H1 (cell line): ENCODE results near the gene SVOPL. TPM values are rescaled to one million over a fixed set of nuclear protein-coding genes. Genes with fewer than 3 reads are reported as not detected.

ENCODE experiments used
- CTCF ChIA-PET: fragments of 300-600 bp; sonication (Branson Sonifier 250); formaldehyde crosslinking; loops from one replicate; lab custom pipeline; 2021; ENCODE audit not compliant: partially characterized antibody; lab: Charles Lee
- POLR2A ChIA-PET: fragments of 300-600 bp; sonication (Branson Sonifier 250); formaldehyde crosslinking; loops from one replicate; lab custom pipeline; 2021; ENCODE audit warnings: inconsistent platforms; ENCODE audit not compliant: partially characterized antibody; lab: Charles Lee
- DNase-seq, 2 experiments: peaks; one replicate each; pipeline versions ENCODE4 v3.0.0 to v3.0.0-alpha.2; 2010 to 2022; ENCODE audit warnings: low spot score in 2 of 2, low read depth in 1 of 2, mixed read lengths in 1 of 2
- FAIRE-seq: peaks from 2 replicates; lab custom pipeline; 2011; peaks lifted over from hg19 to GRCh38; lab: Jason Lieb, UNC
- H2AFZ ChIP-seq: 2 replicates; pipeline ENCODE4 v1.8.1; 2012; ENCODE audit warnings: low read length, inconsistent platforms
- H2AK5ac ChIP-seq: 2 replicates; pipeline ENCODE4 v1.6.1; 2013; ENCODE audit warnings: low read depth, low read length
- H2BK120ac ChIP-seq: replicated peaks from 2 replicates; pipeline ENCODE3; 2013; ENCODE audit warnings: low read depth, low read length, inconsistent platforms
- H2BK12ac ChIP-seq: 2 replicates; pipeline ENCODE4 v1.6.1; 2013; ENCODE audit warnings: low read depth, low read length
- H2BK15ac ChIP-seq: 2 replicates; pipeline ENCODE4 v1.6.1; 2013; ENCODE audit warnings: low read length
- H2BK20ac ChIP-seq: 2 replicates; pipeline ENCODE4 v1.6.1; 2013; ENCODE audit warnings: low read length
- H2BK5ac ChIP-seq: 2 replicates; pipeline ENCODE4 v1.6.1; 2013; ENCODE audit warnings: low read depth, low read length
- H3K14ac ChIP-seq: 2 replicates; pipeline ENCODE4 v1.6.1; 2013; ENCODE audit warnings: inconsistent platforms; ENCODE audit not compliant: insufficient read length
- H3K18ac ChIP-seq: 2 replicates; pipeline ENCODE4 v1.6.1; 2013; ENCODE audit warnings: low read length; ENCODE audit errors: extremely low read depth
- H3K23ac ChIP-seq: 2 replicates; pipeline ENCODE4 v1.6.1; 2013; ENCODE audit warnings: inconsistent platforms; ENCODE audit not compliant: insufficient read length
- H3K23me2 ChIP-seq: 2 replicates; pipeline ENCODE4 v1.6.1; 2013; ENCODE audit warnings: low read depth, low read length
- H3K27ac ChIP-seq: 2 replicates; pipeline ENCODE4 v1.6.1; 2011; ENCODE audit warnings: low read depth, low read length, inconsistent platforms
- H3K27me3 ChIP-seq, 4 experiments: replicated peaks in 1 of 4; 1 replicate in 1 of 4; 2 replicates in 3 of 4; pipeline versions ENCODE4 v1.6.1 to v1.8.1; 2011 to 2013; ENCODE audit warnings: low read length in 3 of 4, mild to moderate bottlenecking in 3 of 4, inconsistent platforms in 2 of 4, mixed read lengths in 2 of 4, moderate library complexity in 1 of 4; ENCODE audit not compliant: control insufficient read depth in 3 of 4, insufficient read depth in 3 of 4; ENCODE audit errors: extremely low read depth in 1 of 4
- H3K36me3 ChIP-seq, 4 experiments: 2 replicates each; pipeline versions ENCODE4 v1.6.1 to v1.8.1; 2011 to 2013; ENCODE audit warnings: mild to moderate bottlenecking in 4 of 4, low read length in 3 of 4, moderate library complexity in 2 of 4, control low read depth in 1 of 4, inconsistent platforms in 1 of 4; ENCODE audit not compliant: insufficient read depth in 4 of 4, control insufficient read depth in 2 of 4
- H3K4ac ChIP-seq: replicated peaks from 2 replicates; pipeline ENCODE3; 2013; ENCODE audit warnings: low read length, low read depth, mixed read lengths, inconsistent platforms; ENCODE audit not compliant: insufficient read length
- H3K4me1 ChIP-seq, 4 experiments: replicated peaks in 1 of 4; 1 replicate in 1 of 4; 2 replicates in 3 of 4; pipeline versions ENCODE4 v1.6.1 to v1.8.1; 2011 to 2013; ENCODE audit warnings: low read length in 3 of 4, inconsistent platforms in 2 of 4, mixed read lengths in 1 of 4; ENCODE audit not compliant: insufficient read depth in 4 of 4, control insufficient read depth in 3 of 4
- H3K4me2 ChIP-seq, 2 experiments: 2 replicates each; pipeline versions ENCODE4 v1.6.1 to v1.8.1; 2011 to 2013; ENCODE audit warnings: low read depth in 2 of 2, low read length in 2 of 2, control low read depth in 1 of 2, inconsistent platforms in 1 of 2, mild to moderate bottlenecking in 1 of 2; ENCODE audit not compliant: insufficient read depth in 1 of 2
- H3K4me3 ChIP-seq, 4 experiments: fragments of 200-600, 300-600 bp in 1 of 4; sonication (generic), shearing (Covaris generic), sonication (Bioruptor Twin) in 1 of 4; 2 replicates each; pipeline versions ENCODE4 v1.5.1 to v1.8.1; 2011 to 2016; ENCODE audit warnings: low read length in 4 of 4, low read depth in 3 of 4, control low read depth in 2 of 4, inconsistent platforms in 2 of 4, mild to moderate bottlenecking in 2 of 4, mixed read lengths in 1 of 4, moderate library complexity in 1 of 4; ENCODE audit not compliant: insufficient read depth in 2 of 4; ENCODE audit errors: extremely low read depth in 1 of 4
- H3K56ac ChIP-seq: replicated peaks from 2 replicates; pipeline ENCODE3; 2013; ENCODE audit warnings: low read depth, mild to moderate bottlenecking, mixed read lengths, low read length, inconsistent platforms; ENCODE audit not compliant: insufficient read length
- H3K79me1 ChIP-seq: 2 replicates; pipeline ENCODE4 v1.6.1; 2013; ENCODE audit warnings: low read depth, low read length, control low read depth
- H3K79me2 ChIP-seq, 2 experiments: 2 replicates each; pipeline versions ENCODE4 v1.6.1 to v1.8.1; 2012 to 2013; ENCODE audit warnings: low read length in 2 of 2, mild to moderate bottlenecking in 2 of 2, inconsistent platforms in 1 of 2; ENCODE audit not compliant: insufficient read depth in 2 of 2, control insufficient read depth in 1 of 2
- H3K9ac ChIP-seq, 4 experiments: replicated peaks in 1 of 4; 1 replicate in 1 of 4; 2 replicates in 3 of 4; pipeline versions ENCODE4 v1.6.1 to v1.8.1; 2011 to 2013; ENCODE audit warnings: low read depth in 3 of 4, low read length in 3 of 4, control low read depth in 2 of 4, mild to moderate bottlenecking in 2 of 4, moderate library complexity in 2 of 4, inconsistent platforms in 1 of 4; ENCODE audit errors: extremely low read depth in 1 of 4
- H3K9me3 ChIP-seq, 2 experiments: 2 replicates each; pipeline versions ENCODE4 v1.6.1 to v1.8.1; 2012 to 2013; ENCODE audit warnings: mild to moderate bottlenecking in 2 of 2, moderate library complexity in 2 of 2, control low read depth in 1 of 2, inconsistent platforms in 1 of 2, low read depth in 1 of 2, low read length in 1 of 2, mixed read lengths in 1 of 2; ENCODE audit not compliant: insufficient read depth in 2 of 2
- H4K20me1 ChIP-seq, 2 experiments: replicated peaks in 1 of 2; 2 replicates each; pipeline versions ENCODE3 to v1.8.1; 2011 to 2013; ENCODE audit warnings: inconsistent platforms in 2 of 2, low read length in 2 of 2, mild to moderate bottlenecking in 1 of 2; ENCODE audit not compliant: insufficient read depth in 2 of 2, control insufficient read depth in 1 of 2
- H4K5ac ChIP-seq: 2 replicates; pipeline ENCODE4 v1.6.1; 2013; ENCODE audit warnings: low read length, low read depth, mixed read lengths, inconsistent platforms; ENCODE audit not compliant: insufficient read length
- H4K8ac ChIP-seq: 2 replicates; pipeline ENCODE4 v1.8.0; 2013; ENCODE audit warnings: mild to moderate bottlenecking, moderate library complexity, low read length, inconsistent platforms; ENCODE audit not compliant: insufficient read depth; ENCODE audit errors: extremely low read depth
- H4K91ac ChIP-seq: replicated peaks from 2 replicates; pipeline ENCODE3; 2013; ENCODE audit warnings: low read length, mixed read lengths, inconsistent platforms; ENCODE audit not compliant: insufficient read length
- MAX ChIP-seq: IDR thresholded peaks from 2 replicates; pipeline ENCODE4 v1.6.1; 2012; ENCODE audit warnings: inconsistent platforms
- POLR2AphosphoS5 ChIP-seq: IDR thresholded peaks from 2 replicates; pipeline ENCODE4 v1.6.1; 2011; ENCODE audit warnings: low read depth, low read length
- WGBS, 2 experiments: shearing (Covaris generic) in 1 of 2; methylation state at CpG; one replicate each; pipeline versions ENCODE4 v1.1.6 to v1.1.7; 2013 to 2015; ENCODE audit warnings: low lambda C conversion rate in 2 of 2, mixed read lengths in 2 of 2, inconsistent platforms in 1 of 2, low coverage in 1 of 2, missing lambda C conversion rate in 1 of 2; ENCODE audit not compliant: insufficient replicate concordance in 2 of 2, insufficient coverage in 1 of 2, insufficient read length in 1 of 2; ENCODE audit errors: extremely low coverage in 1 of 2, missing lambda C conversion rate in 1 of 2; 5-methylcytosine and 5-hydroxymethylcytosine counted together
- polyA plus RNA-seq, 7 experiments: library from polyadenylated mRNA; depleted of rRNA in 3 of 7; stranded (reverse) in 5 of 7; unstranded in 2 of 7; fragments of >200 nt in 5 of 7; fragments of 200-250 nt in 2 of 7; gene quantifications; 1 replicate in 5 of 7; 2 replicates in 1 of 7; 4 replicates in 1 of 7; pipeline versions ENCODE4 v1.2.1 to v1.2.3, GENCODE V29; 2011 to 2013; ENCODE audit warnings: missing spikeins in 2 of 7, mixed read lengths in 2 of 7
- total RNA-seq: library from RNA; stranded (reverse); fragmentation: NEBNext Ultra II Directional; extraction: Animal tissue kit (Norgen Biotek cat#: 25700); gene quantifications from 2 replicates; pipeline ENCODE4 v1.2.1, GENCODE V29; 2021

Gene SVOPL
- total and polyA plus RNA-seq, 2 of the 8 experiments (the other 6 are each of a cell fraction or from before 2014, with no cell fraction given): 1.1 to 1.4 TPM

- Histone ChIP-seq H3K56ac (no peak overlapping the region), H2BK20ac (no peak overlapping the region), H2BK5ac (no peak overlapping the region), H4K8ac (no peak overlapping the region), H3K27me3 (no peaks in the 10 kb centered on the region), H2AFZ (no peak overlapping the region), H2AK5ac (no peak overlapping the region), H3K4me1 (no peaks in the 10 kb centered on the region), H2BK120ac (no peak overlapping the region), H3K36me3 (peaks cover 8 to 69% (median 45%) of the 10 kb centered on the region in 4 experiments), H3K9me3 (no peaks in the 10 kb centered on the region), H4K5ac (no peak overlapping the region), H3K14ac (no peak overlapping the region), H4K20me1 (no peaks in the 10 kb centered on the region), H3K4ac (no peak overlapping the region), H3K4me3 (no peak overlapping the region), H3K23me2 (no peaks in the 10 kb centered on the region), H3K27ac (no peak overlapping the region), H3K79me1 (no peaks in the 10 kb centered on the region), H3K18ac (no peak overlapping the region), H2BK12ac (no peak overlapping the region), H3K79me2 (0 out of 4 replicates have a peak, but pooled peaks cover 0 to 1% of the 10 kb centered on the region in 2 experiments), H2BK15ac (no peak overlapping the region), H3K9ac (no peak overlapping the region), H4K91ac (no peak overlapping the region), H3K4me2 (no peak overlapping the region), H3K23ac (no peak overlapping the region)
- CTCF ChIA-PET: interaction anchor here (1.1 kb wide), 1 partner anchor 153 kb away, joined by 3 read pairs; no protein-coding TSS in a partner anchor
- FAIRE-seq (no peak), DNase-seq (no peak)
- TF ChIP-seq POLR2AphosphoS5: peak; percentile 35; the same call in 1 of the 2 replicates
- TF ChIP-seq MAX: no peak
- POLR2A ChIA-PET: no interaction called here
- WGBS, 2 experiments: 94% methylated on average over 5 of the region's 5 CpGs; no CpG with 5 or more reads in 1 of the 2 experiments
Measured at GRCh38 chr7:138585283-138585993, 115.7 kb downstream of the SVOPL start.
